Measurements from ENCODE around the gene PLEK. TPM values are rescaled to one million over a fixed set of nuclear protein-coding genes. Genes with fewer than 3 reads are reported as not detected.

Gene PLEK
- total and polyA plus RNA-seq, 10 donors = 49.1 to 202 (median 101) TPM

GRCh38 chr2:68426848-68427579 is 61.9 kb downstream of the PLEK start:
- no peak for DNase-seq
- Histone ChIP-seq H3K4me1 (peaks cover 34 to 73% (median 60%) of the 10 kb centered on the region in 6 donors), H3K9me3 (no peaks in the 10 kb centered on the region), H3K27me3 (replicated peaks in 1 of 7) (no peaks in the 10 kb centered on the region), H3K36me3 (no peaks in the 10 kb centered on the region), H3K4me3 (peak overlapping the region in 1 of 8 donors; percentile 6), H3K27ac (peak overlapping the region; percentile 3 to 83 (median 74))
- intact Hi-C loops (cut with DNase I; ENCODE audit: low total_unique reads) = loop anchor here (10.0 kb wide), 1 partner anchor 52 kb away; no protein-coding TSS in a partner anchor
- TF ChIP-seq CTCF (IDR thresholded peaks at IDR 0.05 in 8 of 11, conservative IDR thresholded peaks at IDR 0.05 in 3 of 11) (no peak), POLR2A (IDR thresholded peaks at IDR 0.05) (no peak), POLR2AphosphoS5 (IDR thresholded peaks at IDR 0.05) (no peak)
- 34 to 58% (median 38%) methylated on average over 10 of the region's 10 CpGs for WGBS, 5 donors

DNA sequence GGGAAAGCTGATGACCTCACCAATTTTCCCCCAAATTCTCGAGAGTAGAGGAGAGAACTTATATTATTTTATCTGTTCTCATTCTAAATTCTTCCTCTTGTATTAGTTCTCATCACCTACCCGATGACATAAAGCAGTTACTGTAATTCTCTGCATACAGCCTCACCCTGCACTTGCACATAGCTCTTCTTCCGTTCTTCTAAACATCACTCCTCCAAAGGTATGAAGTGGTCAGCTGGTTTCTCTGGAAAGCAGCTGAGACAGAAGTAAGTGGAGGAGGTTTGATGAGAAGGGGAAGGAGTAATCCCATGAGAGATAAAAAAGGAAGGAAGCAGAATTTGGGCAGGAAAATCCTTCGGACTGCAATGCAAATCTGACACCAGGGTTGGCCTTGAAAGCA is 63.0 kb downstream of the PLEK start:
- Histone ChIP-seq H3K9me3 (no peaks in the 10 kb centered on the region), H3K36me3 (no peaks in the 10 kb centered on the region), H3K27ac (peak overlapping the region in 6 of 8 donors; percentile 66 to 83 (median 76)), H3K4me1 (peaks cover 34 to 72% (median 58%) of the 10 kb centered on the region in 6 donors), H3K27me3 (replicated peaks in 1 of 7) (no peaks in the 10 kb centered on the region), H3K4me3 (no peak overlapping the region)
- DNase-seq = no peak
- 27 to 57% (median 36%) methylated on average over 4 of the region's 4 CpGs for WGBS, 5 donors
- intact Hi-C loops (cut with DNase I; ENCODE audit: low total_unique reads) = loop anchor here (10.0 kb wide), 1 partner anchor 53 kb away; no protein-coding TSS in a partner anchor
- TF ChIP-seq POLR2AphosphoS5 (IDR thresholded peaks at IDR 0.05) (no peak), CTCF (IDR thresholded peaks at IDR 0.05 in 8 of 11, conservative IDR thresholded peaks at IDR 0.05 in 3 of 11) (no peak), POLR2A (IDR thresholded peaks at IDR 0.05) (no peak)

DNA sequence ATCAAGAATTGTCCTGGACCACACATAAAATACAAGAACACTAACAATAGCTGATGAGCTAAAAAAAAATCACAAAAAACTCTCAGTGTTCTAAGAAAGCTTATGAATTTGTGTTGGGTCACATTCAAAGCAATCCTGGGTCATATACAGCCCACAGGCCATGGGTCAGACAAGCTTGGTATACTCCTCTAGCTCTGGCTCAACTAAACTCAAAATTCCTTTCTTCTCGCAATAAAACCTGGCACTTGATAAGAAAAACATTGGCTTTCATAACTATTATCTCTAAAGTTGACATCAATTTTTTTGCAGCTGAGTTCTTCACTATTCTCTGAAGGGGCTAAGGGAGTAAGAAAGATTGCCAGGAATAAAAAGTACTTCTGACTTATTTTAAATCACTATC is 63.7 kb downstream of the PLEK start:
- Histone ChIP-seq H3K4me3 (no peak overlapping the region), H3K27me3 (replicated peaks in 1 of 7) (no peaks in the 10 kb centered on the region), H3K9me3 (no peaks in the 10 kb centered on the region), H3K27ac (peak overlapping the region in 6 of 8 donors; percentile 1 to 83 (median 76)), H3K4me1 (peaks cover 34 to 68% (median 53%) of the 10 kb centered on the region in 6 donors), H3K36me3 (no peaks in the 10 kb centered on the region)
- no peak for DNase-seq
- intact Hi-C loops (cut with DNase I; ENCODE audit: low total_unique reads) = loop anchor here (10.0 kb wide), 1 partner anchor 54 kb away; no protein-coding TSS in a partner anchor
- WGBS, 5 donors = 68 to 86% (median 81%) methylated on average over 1 of the region's 1 CpG
- no peak for TF ChIP-seq POLR2AphosphoS5 (IDR thresholded peaks at IDR 0.05)
- TF ChIP-seq CTCF (IDR thresholded peaks at IDR 0.05 in 8 of 11, conservative IDR thresholded peaks at IDR 0.05 in 3 of 11) = no peak
- no peak for TF ChIP-seq POLR2A (IDR thresholded peaks at IDR 0.05)

DNA sequence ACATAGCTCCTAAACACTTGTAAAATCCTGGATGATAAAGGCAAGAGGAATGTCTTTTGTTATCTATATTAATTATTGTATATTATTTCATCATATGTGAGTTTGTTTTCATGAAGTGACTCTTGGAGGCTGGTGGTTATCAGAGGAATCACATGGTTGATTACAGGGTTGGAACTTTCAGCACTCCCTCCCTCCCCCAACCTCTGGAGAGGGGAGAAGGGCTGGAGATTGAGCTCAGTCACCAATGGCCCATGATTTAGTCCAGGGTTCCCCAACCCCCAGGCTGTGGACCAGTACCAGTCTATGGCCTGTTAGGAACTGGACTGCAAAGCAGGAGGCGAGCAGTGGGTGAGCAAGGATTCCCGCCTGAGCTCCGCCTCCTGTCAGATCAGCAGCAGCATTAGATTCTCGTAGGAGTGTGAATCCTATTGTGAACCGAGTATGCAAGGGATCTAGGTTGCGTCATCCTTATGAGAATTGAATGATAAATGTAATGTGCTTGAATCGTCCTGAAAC is 64.3 kb downstream of the PLEK start:
- intact Hi-C loops (cut with DNase I; ENCODE audit: low total_unique reads) = loop anchor here (10.0 kb wide), 1 partner anchor 55 kb away; no protein-coding TSS in a partner anchor
- H3K4me3 ChIP-seq = no peak overlapping the region
- peaks cover 31 to 62% (median 47%) of the 10 kb centered on the region in 6 donors for H3K4me1 ChIP-seq
- no peaks in the 10 kb centered on the region for H3K27me3 ChIP-seq (replicated peaks in 1 of 7)
- no peak for DNase-seq
- no peak overlapping the region for H3K27ac ChIP-seq
- no peaks in the 10 kb centered on the region for H3K36me3 ChIP-seq
- TF ChIP-seq POLR2A (IDR thresholded peaks at IDR 0.05) (no peak), CTCF (IDR thresholded peaks at IDR 0.05 in 8 of 11, conservative IDR thresholded peaks at IDR 0.05 in 3 of 11) (no peak), POLR2AphosphoS5 (IDR thresholded peaks at IDR 0.05) (no peak)
- WGBS, 5 donors = 81 to 92% (median 84%) methylated on average over 7 of the region's 7 CpGs
- H3K9me3 ChIP-seq = no peaks in the 10 kb centered on the region

All from spleen (tissue), 11 donors.